Neural progenitor cell (in vitro differentiated cells): Measurements from ENCODE around the gene STK36. TPM values are rescaled to one million over a fixed set of nuclear protein-coding genes. Genes with fewer than 3 reads are reported as not detected.

Source experiments
- DNase-seq: peaks from one replicate; pipeline ENCODE4 v3.0.0-alpha.2; 2016; ENCODE audit warnings: low spot score
- H2AFZ ChIP-seq: fragments of 200-600 bp; sonication (generic); replicated peaks from 2 replicates; pipeline ENCODE4 v1.6.1; 2016; ENCODE audit warnings: antibody characterized with exemption
- H3F3A ChIP-seq: fragments of 200-600 bp; sonication (generic); 2 replicates; pipeline ENCODE4 v1.6.1; 2016; ENCODE audit warnings: antibody characterized with exemption, low read depth
- H3K27ac ChIP-seq: fragments of 200-600 bp; sonication (generic); 2 replicates; pipeline ENCODE4 v1.5.1; 2016; ENCODE audit warnings: mild to moderate bottlenecking
- H3K27me3 ChIP-seq: fragments of 200-600 bp; sonication (generic); 2 replicates; pipeline ENCODE4 v1.6.1; 2016; ENCODE audit warnings: mild to moderate bottlenecking, moderate library complexity
- H3K36me3 ChIP-seq: fragments of 200-600 bp; sonication (generic); 2 replicates; pipeline ENCODE4 v1.5.1; 2016
- H3K4me1 ChIP-seq: fragments of 200-600 bp; sonication (generic); 2 replicates; pipeline ENCODE4 v1.6.1; 2016; ENCODE audit warnings: mixed run types
- H3K4me2 ChIP-seq: fragments of 200-600 bp; sonication (generic); 2 replicates; pipeline ENCODE4 v1.6.1; 2016
- H3K4me3 ChIP-seq: fragments of 200-600 bp; sonication (generic); 2 replicates; pipeline ENCODE4 v1.5.1; 2016
- H3K79me2 ChIP-seq: fragments of 200-600 bp; sonication (generic); 2 replicates; pipeline ENCODE4 v1.6.1; 2016; ENCODE audit warnings: low read depth
- H3K9ac ChIP-seq: fragments of 200-600 bp; sonication (generic); 2 replicates; pipeline ENCODE4 v1.6.1; 2016
- H3K9me3 ChIP-seq: fragments of 200-600 bp; sonication (generic); 2 replicates; pipeline ENCODE4 v1.5.1; 2016; ENCODE audit warnings: low read depth
- H4K20me1 ChIP-seq: fragments of 200-600 bp; sonication (generic); 2 replicates; pipeline ENCODE4 v1.6.1; 2016; ENCODE audit warnings: low read depth
- H3K27ac Mint-ChIP-seq: 3 replicates; pipeline ENCODE4 v1.8.0; 2021; ENCODE audit warnings: mixed read lengths
- H3K27me3 Mint-ChIP-seq: 2 replicates; pipeline ENCODE4 v1.8.0; 2022; ENCODE audit warnings: low read depth, mild to moderate bottlenecking, inconsistent platforms, moderate library complexity, mixed read lengths; ENCODE audit not compliant: insufficient read depth
- H3K36me3 Mint-ChIP-seq: 3 replicates; pipeline ENCODE4 v1.8.0; 2021; ENCODE audit warnings: mixed read lengths
- H3K4me1 Mint-ChIP-seq: 3 replicates; pipeline ENCODE4 v1.8.0; 2021; ENCODE audit warnings: mixed read lengths
- H3K4me3 Mint-ChIP-seq: 3 replicates; pipeline ENCODE4 v1.8.0; 2021; ENCODE audit warnings: mild to moderate bottlenecking, moderate library complexity, mixed read lengths
- H3K9me3 Mint-ChIP-seq: 3 replicates; pipeline ENCODE4 v1.8.0; 2020; ENCODE audit warnings: mixed read lengths
- EZH2 ChIP-seq: fragments of 200-600 bp; sonication (generic); IDR thresholded peaks from 2 replicates; pipeline ENCODE4 v1.6.1; 2017; ENCODE audit warnings: antibody characterized with exemption, mild to moderate bottlenecking, moderate library complexity
- EZH2phosphoT487 ChIP-seq: fragments of 200-600 bp; sonication (generic); IDR thresholded peaks from 2 replicates; pipeline ENCODE4 v1.6.1; 2017; ENCODE audit warnings: antibody characterized with exemption
- total RNA-seq: library from RNA; depleted of rRNA; stranded (reverse); fragments of >200 nt; gene quantifications from 2 replicates; pipeline ENCODE4 v1.2.3, GENCODE V29; 2015; ENCODE audit warnings: low replicate concordance
- TF ChIP-seq, protein P1 (sequence below): fragments of 200-600 bp; sonication (generic); IDR thresholded peaks from 2 replicates; pipeline ENCODE4 v1.5.1; 2017; ENCODE audit warnings: antibody characterized with exemption, mild to moderate bottlenecking

The STK36 gene
- total RNA-seq, 1 donor from 2014 or later: 61.4 TPM

DNA sequence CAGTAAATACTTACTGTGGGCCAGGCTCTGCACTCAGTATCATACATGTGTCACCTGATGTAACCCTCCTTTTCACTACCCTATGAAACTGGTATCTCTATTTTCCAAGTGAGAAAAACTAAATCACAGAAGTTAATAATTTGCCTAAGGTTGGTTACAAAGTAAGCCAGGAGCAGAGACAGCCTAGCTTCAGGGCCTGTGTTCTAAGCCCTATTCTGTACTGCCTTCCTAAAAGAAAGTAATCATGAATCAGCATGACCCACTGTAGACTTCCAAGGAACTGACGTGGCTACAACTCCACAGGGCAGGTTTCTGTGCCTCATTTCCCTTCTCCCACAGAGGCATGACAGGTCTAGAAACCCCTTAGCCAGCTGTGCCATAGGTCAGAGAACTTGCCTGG is 26.8 kb upstream of the STK36 start:
- Mint-ChIP-seq H3K27me3 (peaks cover 2% of the 10 kb centered on the region), H3K36me3 (peaks cover 28% of the 10 kb centered on the region), H3K4me1 (no peaks in the 10 kb centered on the region), H3K9me3 (no peaks in the 10 kb centered on the region), H3K4me3 (no peak overlapping the region), H3K27ac (no peak overlapping the region)
- no peaks in the 10 kb centered on the region for H3K9me3 ChIP-seq
- H4K20me1 ChIP-seq: peaks cover 7% of the 10 kb centered on the region
- H3K4me3 ChIP-seq: no peak overlapping the region
- H3F3A ChIP-seq: peaks cover 11% of the 10 kb centered on the region
- H3K9ac ChIP-seq: no peak overlapping the region
- peaks cover 4% of the 10 kb centered on the region for H3K36me3 ChIP-seq
- DNase-seq: no peak
- TF ChIP-seq, protein P1, sequence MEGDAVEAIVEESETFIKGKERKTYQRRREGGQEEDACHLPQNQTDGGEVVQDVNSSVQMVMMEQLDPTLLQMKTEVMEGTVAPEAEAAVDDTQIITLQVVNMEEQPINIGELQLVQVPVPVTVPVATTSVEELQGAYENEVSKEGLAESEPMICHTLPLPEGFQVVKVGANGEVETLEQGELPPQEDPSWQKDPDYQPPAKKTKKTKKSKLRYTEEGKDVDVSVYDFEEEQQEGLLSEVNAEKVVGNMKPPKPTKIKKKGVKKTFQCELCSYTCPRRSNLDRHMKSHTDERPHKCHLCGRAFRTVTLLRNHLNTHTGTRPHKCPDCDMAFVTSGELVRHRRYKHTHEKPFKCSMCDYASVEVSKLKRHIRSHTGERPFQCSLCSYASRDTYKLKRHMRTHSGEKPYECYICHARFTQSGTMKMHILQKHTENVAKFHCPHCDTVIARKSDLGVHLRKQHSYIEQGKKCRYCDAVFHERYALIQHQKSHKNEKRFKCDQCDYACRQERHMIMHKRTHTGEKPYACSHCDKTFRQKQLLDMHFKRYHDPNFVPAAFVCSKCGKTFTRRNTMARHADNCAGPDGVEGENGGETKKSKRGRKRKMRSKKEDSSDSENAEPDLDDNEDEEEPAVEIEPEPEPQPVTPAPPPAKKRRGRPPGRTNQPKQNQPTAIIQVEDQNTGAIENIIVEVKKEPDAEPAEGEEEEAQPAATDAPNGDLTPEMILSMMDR: no peak
- TF ChIP-seq EZH2phosphoT487 (no peak), EZH2 (no peak)
- H3K79me2 ChIP-seq: peaks cover 4% of the 10 kb centered on the region
- H2AFZ ChIP-seq: no peak overlapping the region
- H3K4me1 ChIP-seq: no peaks in the 10 kb centered on the region
- no peak overlapping the region for H3K27ac ChIP-seq
- no peaks in the 10 kb centered on the region for H3K27me3 ChIP-seq
- no peak overlapping the region for H3K4me2 ChIP-seq

DNA sequence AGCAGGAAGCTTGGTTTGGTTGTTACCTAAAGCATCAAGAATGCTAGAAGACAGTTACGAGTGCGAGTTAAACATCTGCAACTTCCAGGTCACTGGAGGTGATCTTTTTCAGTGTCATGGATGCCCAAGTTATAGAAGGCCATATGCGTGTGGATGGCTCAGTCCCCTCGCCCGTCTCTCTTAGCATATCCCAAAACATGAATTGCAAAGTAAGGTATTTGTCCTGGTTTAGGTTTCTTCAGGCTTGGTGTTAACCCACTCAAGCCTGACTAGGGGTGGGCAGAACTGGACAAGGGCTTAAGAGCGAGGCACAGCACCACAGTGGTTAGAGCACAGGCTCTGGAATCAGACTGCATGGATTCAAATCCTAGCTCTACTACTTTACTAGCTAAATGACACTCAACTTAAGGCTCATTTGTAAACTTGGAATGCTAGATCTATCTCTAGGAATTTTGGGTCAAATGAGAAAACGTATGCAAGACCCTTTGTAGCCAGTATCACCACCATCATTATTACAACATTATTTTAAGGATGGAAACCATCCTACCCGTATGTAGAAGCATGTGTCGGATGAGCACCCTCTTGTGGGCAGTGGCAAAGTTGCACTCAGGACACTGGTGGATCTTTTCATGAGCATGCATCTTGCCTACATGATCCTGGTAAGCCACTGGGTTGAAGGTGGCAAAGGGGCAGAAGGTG is 23.6 kb upstream of the STK36 start:
- Histone ChIP-seq H4K20me1 (peaks cover 7% of the 10 kb centered on the region), H3K27ac (no peak overlapping the region), H3K4me3 (no peak overlapping the region), H3K4me2 (no peak overlapping the region), H3K9me3 (no peaks in the 10 kb centered on the region), H2AFZ (no peak overlapping the region), H3K4me1 (no peaks in the 10 kb centered on the region), H3K9ac (no peak overlapping the region), H3K27me3 (no peaks in the 10 kb centered on the region), H3K79me2 (peaks cover 4% of the 10 kb centered on the region), H3F3A (peaks cover 11% of the 10 kb centered on the region), H3K36me3 (peaks cover 4% of the 10 kb centered on the region)
- Mint-ChIP-seq H3K4me3 (no peak overlapping the region), H3K4me1 (no peaks in the 10 kb centered on the region), H3K27me3 (no peaks in the 10 kb centered on the region), H3K27ac (no peak overlapping the region), H3K9me3 (no peaks in the 10 kb centered on the region), H3K36me3 (peaks cover 28% of the 10 kb centered on the region)
- TF ChIP-seq EZH2 (no peak), EZH2phosphoT487 (no peak)
- TF ChIP-seq, protein P1: peak; percentile 88
- peak; percentile 61 for DNase-seq

DNA sequence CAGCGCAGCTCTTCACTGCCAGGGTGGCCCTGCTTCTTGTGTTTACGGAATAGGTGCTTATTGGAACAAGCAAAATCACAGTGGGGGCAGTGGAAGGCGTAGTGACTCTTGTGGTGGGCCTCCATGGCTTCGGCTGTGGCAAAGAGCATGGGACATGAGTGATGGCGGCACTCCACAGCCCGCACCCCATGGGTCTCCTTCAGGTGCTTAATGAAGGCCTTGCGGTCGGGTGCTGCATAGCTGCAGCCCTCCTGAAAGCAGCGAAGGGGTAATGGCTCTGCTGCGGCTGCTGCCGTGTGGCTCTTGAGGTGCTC is 23.1 kb upstream of the STK36 start:
- Mint-ChIP-seq H3K4me1 (no peaks in the 10 kb centered on the region), H3K4me3 (no peak overlapping the region), H3K9me3 (no peaks in the 10 kb centered on the region), H3K36me3 (peaks cover 28% of the 10 kb centered on the region), H3K27me3 (no peaks in the 10 kb centered on the region), H3K27ac (no peak overlapping the region)
- no peak overlapping the region for H3K27ac ChIP-seq
- H4K20me1 ChIP-seq: peaks cover 7% of the 10 kb centered on the region
- no peak overlapping the region for H3K4me2 ChIP-seq
- H3K27me3 ChIP-seq: no peaks in the 10 kb centered on the region
- no peaks in the 10 kb centered on the region for H3K9me3 ChIP-seq
- no peak overlapping the region for H3K4me3 ChIP-seq
- H3K4me1 ChIP-seq: no peaks in the 10 kb centered on the region
- no peak overlapping the region for H2AFZ ChIP-seq
- no peak overlapping the region for H3K9ac ChIP-seq
- peaks cover 4% of the 10 kb centered on the region for H3K36me3 ChIP-seq
- peaks cover 4% of the 10 kb centered on the region for H3K79me2 ChIP-seq
- TF ChIP-seq, protein P1: no peak
- TF ChIP-seq EZH2phosphoT487: no peak
- no peak for TF ChIP-seq EZH2
- peaks cover 11% of the 10 kb centered on the region for H3F3A ChIP-seq
- DNase-seq: no peak
